ENCODE measurements around the gene PEX6.
A peak's percentile ranks its signal among the peaks of the same experiment; 100 is the strongest.

PEX6 gene

DNA sequence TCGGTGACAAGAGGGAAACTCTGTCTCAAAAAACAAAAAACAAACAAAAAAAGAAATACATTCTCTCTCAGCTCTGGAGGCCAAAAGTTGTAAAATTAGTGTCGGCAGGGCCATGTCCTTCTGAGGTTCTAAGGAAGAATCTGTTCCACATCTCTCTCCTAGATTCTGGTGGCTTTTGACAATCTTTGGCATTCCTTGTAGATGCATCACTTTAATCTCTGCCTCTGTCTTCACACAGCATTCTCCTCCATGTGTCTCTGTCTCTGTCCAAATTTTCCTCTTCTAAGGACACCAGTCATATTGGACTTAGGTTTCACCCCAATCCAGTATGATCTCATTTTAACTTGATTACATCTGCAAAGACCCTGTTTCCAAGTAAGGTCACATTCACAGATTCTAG, 14.5 kb upstream of the PEX6 start:
- DNase-seq = no peak

DNA sequence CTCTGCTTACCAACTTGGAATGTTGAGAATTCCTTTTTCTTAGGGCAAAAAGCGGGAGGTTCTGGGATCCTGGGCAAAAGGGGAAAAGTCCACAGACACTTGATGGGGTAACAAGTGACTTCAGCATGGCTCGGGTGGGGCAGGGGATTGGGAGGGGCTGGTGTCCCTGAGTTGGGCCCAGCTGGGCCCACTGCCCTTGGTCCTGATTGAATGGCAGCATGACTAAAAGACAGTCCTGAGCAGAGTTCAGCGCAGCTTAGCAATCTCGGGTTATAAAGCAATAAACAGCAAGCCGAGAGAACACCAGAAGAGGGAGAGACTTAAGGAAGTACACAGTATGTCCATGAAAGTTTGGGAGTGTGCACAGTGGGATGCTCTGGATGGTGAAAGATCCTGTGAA, 10.9 kb upstream of the PEX6 start:
- DNase-seq = no peak

DNA sequence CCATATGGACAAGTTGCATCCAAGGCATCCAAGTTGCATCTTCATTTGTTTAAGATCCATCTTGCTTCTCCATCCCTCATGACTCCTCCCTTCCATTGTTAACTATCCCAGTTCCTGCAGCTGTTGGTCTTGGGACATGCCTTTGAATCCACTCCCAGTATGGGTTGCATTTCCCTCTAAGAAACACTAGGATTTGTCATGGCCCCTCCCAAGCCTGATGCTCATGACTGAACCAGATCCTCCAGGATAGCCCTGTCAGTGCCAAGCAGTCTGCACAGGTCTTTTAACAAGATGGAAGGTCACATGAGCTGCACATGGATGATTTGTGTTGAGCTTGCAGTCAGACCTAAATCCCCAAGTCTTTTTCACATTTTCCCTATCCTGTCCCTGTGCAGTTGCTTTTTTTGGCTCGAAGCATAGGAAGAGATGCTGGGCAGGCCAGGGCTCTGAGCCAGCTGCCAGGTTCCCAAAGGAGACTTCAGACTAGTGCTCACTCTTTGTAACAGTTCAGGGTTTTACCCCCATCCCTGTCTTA, 9.6 kb upstream of the PEX6 start:
- DNase-seq = no peak

DNA sequence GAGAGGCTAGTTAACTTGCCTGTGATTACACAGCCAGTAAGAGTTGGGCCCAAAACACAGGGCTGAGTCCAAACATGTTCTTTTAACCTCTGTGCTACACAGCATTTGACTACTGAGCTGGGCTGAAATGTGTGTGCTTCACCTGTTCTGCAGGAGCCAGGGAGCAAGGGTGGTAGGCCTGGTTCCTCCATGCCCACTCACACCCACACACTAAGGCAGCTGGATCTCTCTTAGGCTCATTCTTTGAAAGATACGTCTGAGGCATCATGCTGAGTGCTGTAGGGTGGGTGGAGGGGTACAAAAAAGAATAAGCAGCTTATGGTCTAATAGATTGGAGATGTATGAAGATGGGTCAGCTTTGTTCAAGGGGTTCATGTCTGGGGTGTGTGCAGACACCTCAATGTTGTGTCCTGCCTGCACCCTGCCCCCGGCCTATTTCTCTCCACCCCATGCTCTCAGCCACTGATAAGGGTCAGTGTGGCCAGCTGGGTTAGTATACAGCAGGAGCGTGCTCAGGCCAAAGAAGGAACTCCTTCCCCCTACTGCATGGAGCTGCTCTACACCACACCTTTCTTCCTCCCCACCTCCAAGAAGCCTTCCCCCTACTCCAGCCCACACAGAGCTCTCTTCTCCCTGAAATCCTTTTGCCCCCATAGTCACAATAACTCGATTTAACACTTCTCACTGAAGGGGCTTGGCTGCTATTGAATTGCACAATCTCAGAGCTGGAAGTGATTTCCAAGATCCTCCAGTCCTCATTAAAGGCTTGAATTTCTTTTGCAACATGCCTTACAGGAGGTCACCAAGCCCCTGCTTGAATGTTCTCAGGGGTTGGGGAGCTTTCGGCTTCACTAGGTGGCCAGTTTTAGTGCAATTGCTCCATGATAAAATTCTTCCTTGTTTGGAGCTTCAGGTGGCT, 8.8 kb upstream of the PEX6 start:
- DNase-seq = no peak

DNA sequence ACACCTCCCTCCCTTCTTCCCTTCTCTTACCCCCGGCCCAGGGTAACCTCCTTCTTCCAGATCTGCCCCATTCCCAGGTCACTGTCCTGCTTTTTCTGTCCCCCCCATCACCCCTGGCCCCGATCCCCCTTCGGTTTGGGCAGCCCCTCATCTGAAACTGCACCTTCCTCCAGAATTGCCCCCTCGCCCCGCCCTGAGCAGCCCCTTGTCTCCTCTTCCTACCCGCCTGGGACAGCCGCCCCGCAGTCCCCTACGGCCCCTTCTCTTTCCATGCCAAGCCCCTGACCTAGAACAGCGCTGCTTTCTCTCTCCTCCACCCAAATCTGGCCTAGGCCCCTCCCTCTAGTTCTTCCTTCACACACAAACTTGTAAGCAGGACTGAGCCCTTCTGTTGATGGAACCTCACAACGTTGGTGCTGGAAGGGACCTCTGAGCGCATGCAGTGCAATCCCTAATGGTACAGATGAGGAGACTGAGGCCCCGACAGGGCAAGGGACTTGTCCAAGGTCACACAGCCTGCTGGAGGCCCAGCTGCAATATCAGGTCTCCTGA, 6.0 kb upstream of the PEX6 start:
- no peak for DNase-seq

DNA sequence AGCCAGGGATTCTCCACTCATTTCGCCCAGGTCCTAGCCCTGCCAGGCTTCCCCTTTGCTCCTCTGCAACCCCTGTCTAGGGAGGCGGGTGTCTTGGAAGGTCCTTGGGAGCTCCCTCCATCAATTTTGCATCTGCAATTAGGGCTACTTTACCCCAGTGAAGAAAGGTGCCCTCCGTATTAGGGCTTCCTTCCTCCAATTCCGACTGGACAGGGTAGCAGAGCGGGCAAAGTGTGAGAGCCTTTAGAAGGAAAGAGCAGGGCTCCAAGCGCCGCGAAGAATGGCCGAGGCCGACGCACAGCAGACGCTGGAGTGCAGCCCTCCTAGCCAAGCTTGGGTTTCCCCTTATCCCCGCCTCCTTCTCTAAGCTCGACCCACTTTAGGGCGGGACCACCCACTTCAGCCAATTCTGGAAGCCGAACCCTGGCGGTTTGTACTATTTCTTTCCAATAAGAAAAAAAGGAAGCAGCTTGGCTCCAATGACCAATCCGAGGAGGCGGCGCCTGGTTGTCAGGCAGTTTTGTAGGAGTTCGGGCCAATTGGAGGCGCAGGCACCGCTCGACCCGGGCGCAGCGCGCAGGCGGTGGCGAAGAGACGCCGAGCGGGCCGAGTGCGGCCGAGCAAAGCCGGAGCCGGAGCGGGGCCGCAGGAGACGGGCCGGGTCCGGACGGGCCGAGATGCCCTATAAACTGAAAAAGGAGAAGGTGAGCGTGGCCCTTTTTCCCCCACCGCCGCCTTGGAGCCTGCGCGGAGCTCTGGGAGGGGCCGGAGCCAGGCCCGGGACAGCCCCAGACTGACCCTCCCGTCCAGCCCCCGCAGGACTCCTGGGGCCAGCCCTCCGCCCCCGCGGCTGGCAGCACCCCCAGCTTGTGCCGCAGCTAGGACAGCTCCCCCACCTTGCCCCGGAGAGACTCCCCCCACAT, 5.3 kb upstream of the PEX6 start, which contains the start of gene PPP2R5D:
PPP2R5D (plus strand) TSS at position 570 of the 923 bp plus-strand sequence; CDS start at position 678, 108 bp downstream.
- DNase-seq = peak; percentile 97

DNA sequence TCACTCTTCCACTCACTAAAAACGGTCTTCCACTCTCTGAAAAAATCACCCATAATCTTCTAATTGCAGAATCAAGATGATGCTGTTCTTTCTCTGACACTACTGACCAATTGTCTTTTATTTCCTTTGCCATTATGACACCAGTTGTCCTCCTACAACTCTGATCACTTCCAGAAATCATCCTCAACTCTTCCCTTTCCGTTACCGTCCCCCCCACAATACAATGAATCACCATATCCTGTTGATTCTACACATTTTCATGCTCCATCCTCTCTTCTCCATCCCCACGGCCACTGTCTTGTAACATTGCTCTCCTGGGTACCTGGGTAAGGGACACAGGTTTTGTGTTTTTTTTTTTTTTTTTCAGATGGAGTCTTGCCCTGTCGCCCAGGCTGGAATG, 2.9 kb upstream of the PEX6 start:
- no peak for DNase-seq

DNA sequence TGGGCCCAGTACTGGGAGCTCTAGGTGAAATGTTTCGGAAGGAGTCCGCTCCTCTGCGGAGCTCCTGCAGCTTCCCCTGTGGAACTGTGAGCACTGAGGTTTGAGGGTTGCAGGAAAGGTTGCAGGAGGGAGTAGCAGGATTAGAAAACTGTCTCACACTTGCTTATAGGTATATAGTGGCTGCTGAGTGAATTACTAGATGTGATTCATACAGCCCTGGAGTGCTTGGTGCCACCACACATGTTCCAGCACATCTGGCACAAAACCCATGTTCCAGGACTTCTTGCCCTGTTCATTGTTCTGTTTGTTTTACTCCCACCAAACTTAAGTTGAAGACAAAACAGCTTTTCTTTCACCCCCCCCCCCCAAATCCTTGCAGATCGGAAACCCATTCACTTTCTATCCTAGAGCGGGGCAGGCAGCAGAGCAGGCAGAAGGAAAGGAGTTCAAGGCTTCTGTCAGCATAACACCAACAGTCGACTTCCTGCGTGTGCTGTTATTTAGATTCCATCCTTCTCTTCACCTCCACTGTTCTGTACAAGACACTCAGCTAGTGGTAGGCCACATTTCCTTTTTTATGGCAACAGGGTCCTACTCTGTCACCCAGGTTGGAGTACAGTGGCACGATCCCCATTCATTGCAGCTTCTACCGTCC, 669 bp upstream of the PEX6 start:
- no peak for DNase-seq

DNA sequence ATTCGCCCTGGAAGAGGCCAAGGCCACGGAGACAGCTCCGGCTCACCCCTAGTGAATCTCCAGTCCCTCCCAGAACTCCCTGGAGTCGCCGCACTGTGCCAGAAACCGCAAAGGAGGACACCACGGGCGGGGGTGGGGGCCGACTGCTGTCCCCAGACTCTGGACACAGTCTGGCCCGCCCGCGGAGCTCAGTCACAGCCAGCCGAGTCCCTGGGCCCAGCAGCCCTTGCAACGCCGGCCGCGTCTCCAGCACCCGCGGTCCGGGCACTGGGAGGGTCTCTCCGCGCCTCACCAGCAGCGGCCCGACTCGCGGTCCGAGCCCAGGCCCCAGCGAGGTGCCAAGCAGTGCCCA, 518 bp downstream of the PEX6 start:
- peak; percentile 26 for DNase-seq

DNA sequence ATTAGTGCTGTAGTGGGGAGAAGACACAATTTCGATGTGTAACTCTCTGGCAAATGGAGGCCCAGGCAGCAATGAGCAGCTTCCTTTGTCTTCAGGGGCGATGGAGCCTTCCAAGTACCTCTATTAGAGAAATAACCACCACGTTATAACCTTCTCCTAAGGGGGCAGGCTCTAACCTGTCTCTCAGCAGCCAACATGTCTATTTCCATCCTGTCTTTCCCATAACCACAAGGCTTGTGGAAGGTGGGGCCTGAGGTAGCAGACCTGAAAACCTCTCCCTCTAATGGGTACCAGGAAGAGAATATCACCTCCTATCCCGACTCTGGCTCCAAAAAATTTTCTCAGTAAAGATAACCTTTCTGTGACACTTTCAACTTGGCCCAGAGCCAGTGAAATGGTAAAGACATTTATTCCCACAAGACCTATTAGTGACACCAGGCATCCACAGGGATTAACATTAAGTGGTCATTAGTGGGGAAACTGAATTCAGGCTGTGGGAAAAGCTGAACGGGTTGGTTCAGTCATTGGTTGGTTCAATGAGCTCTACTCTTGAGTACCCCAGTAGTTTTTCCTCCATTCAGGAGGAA, 4.0 kb downstream of the PEX6 start:
- DNase-seq = no peak

DNA sequence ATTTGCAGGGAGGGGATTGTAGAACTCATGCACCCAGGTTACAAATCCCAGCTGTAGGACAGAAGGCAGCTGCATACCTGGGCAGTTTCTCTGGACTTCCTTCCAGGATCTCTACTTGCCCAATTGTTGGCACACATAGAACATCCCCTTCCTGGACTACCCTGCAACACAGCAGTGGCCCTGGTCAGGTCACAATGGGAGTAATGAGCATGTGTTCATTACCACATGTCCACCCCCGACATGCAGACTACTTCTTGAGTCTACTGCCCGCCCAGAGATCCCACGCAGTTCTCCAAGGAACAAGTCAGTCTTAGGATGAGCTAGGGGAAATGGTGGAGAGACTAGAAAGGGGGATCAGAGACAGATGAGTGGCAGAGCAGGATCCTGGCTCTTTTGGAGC, 5.1 kb downstream of the PEX6 start:
- no peak for DNase-seq

DNA sequence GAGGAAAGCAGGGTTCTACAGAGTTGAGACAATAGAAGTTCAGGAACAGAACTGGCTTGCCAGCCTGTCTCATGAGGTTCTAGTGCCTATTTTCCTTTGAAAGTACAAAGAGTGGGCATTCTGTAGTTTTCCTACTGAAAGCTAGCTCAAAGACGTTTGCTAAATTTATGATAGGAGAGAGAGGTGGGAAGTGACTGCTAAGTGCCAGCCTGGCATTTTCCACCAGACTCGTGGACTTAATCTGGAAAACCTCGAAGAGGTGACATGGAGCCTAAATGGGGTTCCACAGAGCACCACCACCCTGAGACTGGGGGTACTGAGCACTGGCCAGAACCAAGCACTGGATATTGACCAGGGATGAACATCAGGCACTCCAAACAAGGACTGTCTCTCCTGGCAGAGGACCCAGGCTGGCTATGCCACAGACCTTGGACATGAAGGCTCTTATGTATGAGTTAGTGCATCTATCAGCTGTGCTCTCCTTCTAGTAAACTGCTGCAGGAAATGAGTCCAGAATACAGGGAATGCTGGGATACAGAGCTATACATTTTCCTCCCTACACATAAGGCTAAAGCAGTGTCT, 7.1 kb downstream of the PEX6 start:
- no peak for DNase-seq

DNA sequence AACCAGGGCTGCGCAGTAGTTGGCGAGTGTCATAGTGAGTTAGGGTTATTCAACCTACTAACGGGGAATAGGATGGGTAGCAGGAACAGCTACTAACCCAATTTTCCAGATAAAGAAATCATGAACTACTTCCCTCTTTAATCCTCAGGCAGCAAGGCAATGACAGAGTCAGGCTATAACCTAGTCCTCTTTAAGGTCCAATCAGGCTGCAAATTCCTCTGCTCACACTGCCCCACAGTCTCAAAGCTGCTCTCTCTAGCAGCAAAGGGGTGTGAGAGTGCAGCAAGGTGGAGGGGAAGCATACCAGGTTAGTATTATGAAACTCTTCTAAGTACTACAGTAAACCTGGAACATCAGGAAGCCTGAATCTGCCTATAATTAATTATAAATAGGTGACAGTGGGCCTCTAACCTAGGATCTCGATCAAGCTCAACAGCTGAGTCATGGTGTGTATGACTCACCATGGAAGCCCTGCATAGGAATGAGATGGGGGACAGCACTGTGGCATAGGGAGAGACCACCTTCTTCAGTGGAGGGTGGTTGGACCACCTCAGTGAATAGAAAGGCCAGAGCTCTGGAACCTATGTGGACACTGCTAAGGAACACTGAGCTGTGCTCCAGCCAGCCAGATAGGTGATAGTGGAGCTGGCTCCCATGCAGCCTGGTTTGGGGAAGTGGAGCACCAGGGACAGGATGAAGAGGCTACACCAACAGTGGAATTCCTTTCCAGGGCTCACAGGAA, 7.9 kb downstream of the PEX6 start:
- DNase-seq = no peak

DNA sequence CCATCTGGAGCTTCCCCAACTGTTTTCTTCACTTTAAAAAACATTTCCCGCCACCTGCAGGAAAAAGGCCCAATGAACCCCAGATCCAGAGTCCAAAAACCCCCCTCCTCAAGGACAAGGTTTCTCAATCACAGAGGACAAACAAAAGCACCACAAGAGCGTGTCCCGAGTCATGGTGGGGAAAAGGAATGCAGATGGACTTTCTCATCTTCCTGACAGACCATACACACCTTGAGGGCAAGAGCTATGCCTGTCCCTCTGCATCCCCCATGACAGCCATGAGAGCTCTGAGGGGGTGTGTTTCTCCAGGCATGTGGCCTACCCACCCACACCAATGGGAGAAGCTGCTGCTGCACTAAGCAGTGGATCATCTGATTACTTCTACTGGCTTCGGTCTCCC, 9.0 kb downstream of the PEX6 start:
- no peak for DNase-seq

DNA sequence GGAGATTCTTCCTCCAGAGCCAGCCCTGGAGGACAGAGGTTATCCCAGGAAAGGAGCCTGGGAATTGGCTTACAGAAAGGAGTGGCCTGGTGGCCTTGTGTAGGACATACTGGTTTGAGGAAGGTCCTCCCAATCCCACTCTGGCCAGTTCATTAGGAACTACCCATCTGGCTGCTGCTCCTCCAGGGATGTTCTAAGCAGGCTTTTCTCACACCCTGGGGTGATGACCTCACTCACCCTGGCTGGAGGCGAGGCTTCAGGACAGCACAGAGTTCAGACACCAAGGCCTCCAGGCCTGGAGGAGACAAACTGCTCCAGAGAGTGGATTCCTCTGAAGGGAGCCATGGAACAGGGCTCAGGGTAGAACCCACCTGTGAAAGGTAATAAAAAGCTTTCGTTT, 9.6 kb downstream of the PEX6 start:
- DNase-seq = no peak

DNA sequence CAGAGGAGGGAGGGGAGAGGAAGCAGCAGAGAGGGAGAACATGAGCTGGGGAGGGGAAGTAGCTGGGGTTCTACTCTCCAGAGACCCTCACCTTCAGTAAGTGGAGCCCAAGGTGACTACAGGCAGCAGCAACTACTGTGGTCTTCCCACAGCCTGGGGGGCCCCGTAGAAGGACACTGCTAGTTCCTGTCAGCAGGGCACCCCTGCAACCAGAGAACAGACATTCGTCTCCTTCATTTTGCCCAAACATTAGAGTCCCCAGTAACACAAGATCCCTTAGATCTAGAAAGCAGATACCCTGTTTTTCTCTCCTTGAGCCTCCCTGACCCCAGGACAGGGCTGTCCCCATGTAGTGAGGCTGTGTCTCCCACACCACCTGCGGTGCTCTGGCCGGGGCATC, 10.2 kb downstream of the PEX6 start:
- DNase-seq = no peak

DNA sequence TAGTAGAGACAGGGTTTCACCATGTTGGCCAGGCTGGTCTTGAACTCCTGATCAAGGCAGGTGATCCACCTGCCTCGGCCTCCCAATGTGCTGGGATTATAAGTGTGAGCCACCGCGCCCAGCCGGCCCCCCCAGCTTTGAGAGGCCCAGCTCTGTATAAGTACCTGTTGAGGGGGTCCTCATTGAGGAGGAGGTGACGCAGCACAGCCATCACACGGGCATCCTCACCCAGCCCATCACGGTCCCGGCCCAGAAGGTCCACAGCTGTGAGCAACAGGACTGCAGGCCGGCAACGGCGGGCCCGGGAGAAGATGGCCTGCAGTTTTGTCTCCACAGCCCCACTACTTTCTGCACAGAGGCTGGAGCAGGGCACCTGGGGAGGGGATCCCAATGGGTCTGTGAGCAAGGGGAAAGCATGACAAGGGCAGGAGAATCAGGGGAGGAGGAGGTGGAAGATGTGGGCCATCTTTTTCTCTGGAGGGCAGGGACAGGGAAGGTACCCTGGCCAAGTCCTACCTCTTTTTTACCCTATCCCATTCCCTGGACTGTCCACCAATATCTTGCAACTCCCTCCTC, 10.8 kb downstream of the PEX6 start:
- DNase-seq = no peak

DNA sequence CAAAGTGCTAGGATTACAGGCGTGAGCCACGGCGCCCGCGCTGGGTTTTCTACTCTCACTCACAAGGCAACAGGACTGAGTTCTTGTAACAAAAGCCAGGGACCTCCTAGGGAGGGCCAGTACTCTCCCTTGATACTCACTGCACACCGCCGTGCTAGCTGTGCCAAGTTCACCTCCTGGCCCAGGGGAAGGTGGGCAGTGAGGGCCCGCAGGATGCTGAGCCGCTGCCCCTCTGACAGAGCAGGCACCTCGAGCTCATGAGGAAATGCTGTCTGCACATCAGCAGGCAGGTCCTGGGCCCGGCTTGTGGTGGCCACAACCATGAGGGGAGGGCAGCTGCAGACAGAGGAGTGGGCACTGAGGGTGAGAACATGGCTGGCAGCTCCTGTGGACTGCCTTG, 11.8 kb downstream of the PEX6 start:
- DNase-seq = no peak

DNA sequence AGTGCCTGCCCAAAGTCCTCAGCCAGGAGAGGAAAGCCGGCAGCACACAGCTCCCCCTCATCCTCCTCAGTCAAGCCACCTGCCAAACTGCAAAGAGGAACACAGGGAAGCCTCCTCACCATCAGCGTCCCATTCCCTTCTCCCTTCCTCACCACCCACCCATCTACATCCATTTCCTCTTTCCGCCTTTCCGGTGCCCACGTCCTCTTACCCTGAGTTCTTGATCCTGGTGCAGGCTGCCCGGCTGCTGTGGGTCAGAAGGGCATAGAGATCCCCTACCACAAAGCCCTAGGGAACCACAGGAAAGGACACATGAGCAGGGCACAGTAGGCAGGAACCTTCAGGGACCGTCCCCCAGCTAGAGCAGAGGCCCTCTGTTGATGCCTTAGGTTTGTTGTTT, 12.4 kb downstream of the PEX6 start:
- no peak for DNase-seq

DNA sequence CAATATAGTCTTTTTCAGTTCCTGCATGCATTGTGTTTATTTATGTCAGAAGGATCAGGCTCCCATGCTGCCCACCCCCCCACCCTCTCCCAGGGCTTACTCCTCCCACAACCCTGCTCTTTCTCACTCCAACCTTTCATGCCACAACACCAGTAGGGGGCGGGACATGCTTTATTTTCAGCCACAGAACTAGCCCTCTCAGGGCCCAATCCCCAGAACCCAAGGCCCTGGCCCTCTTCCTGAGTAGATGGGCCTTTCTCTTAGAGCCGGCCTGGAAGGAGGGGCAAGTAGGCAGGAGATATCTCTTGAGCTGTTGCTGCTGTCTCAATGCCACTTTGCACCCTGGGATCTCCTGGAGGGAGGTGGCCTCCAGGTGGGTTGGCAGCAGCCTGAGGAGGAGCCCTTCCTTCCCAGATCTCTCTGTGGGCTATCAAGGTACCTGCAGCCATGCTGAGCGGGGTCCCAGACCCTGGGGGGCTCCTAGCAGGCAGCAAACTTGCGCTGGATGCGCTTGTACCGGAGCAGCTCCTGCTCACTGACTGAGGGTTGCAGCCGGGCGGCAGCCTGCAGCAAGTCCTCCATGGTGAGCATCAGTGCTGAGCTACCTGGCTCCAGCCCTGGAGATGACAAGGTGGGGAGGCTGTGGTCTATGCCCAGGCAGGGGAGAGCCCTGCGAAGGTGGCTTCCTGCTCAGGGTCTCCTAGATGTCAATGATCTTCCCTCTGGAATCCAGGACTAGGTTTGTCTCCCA, 15.0 kb downstream of the PEX6 start:
- no peak for DNase-seq

Data from T1000 (cell line).